Astrocyte (in vitro differentiated cells and primary cell): ENCODE measurements around the gene RAB8B. TPM values are rescaled to one million over a fixed set of nuclear protein-coding genes. Genes with fewer than 3 reads are reported as not detected.
"Not testable (repeated sequence)": the region's sequence is repeated elsewhere in the genome, so short reads cannot be mapped to it uniquely, and the experiment has no call there.

Experiments
- DNase-seq: peaks from one replicate; pipeline ENCODE4 v3.0.0-alpha.2; 2010; ENCODE audit warnings: low read depth
- FAIRE-seq: peaks from 2 replicates; lab custom pipeline; 2011; peaks lifted over from hg19 to GRCh38; lab: Jason Lieb, UNC
- H2AFZ ChIP-seq: 2 replicates; pipeline ENCODE4 v1.6.0; 2012; ENCODE audit warnings: low read depth, low read length, inconsistent platforms
- H3K27ac ChIP-seq: 2 replicates; pipeline ENCODE4 v1.5.1; 2011; ENCODE audit warnings: low read depth, low read length, inconsistent platforms
- H3K27me3 ChIP-seq: 2 replicates; pipeline ENCODE4 v1.6.0; 2011; ENCODE audit warnings: low read length, inconsistent platforms; ENCODE audit not compliant: insufficient read depth
- H3K36me3 ChIP-seq: 2 replicates; pipeline ENCODE4 v1.5.1; 2011; ENCODE audit warnings: low read length, inconsistent platforms; ENCODE audit not compliant: insufficient read depth
- H3K4me1 ChIP-seq: 2 replicates; pipeline ENCODE4 v1.5.1; 2011; ENCODE audit warnings: low read length, inconsistent platforms; ENCODE audit not compliant: insufficient read depth
- H3K4me2 ChIP-seq: 2 replicates; pipeline ENCODE4 v1.6.0; 2012; ENCODE audit warnings: low read length, inconsistent platforms
- H3K4me3 ChIP-seq: 2 replicates; pipeline ENCODE4 v1.5.1; 2011; ENCODE audit warnings: low read depth, mild to moderate bottlenecking, low read length, inconsistent platforms; ENCODE audit not compliant: insufficient read depth
- H3K79me2 ChIP-seq: 2 replicates; pipeline ENCODE4 v1.6.0; 2012; ENCODE audit warnings: mild to moderate bottlenecking, low read length, inconsistent platforms; ENCODE audit not compliant: insufficient read depth
- H3K9ac ChIP-seq: 2 replicates; pipeline ENCODE4 v1.6.0; 2012; ENCODE audit warnings: mild to moderate bottlenecking, low read length, inconsistent platforms
- H3K9me3 ChIP-seq: 2 replicates; pipeline ENCODE4 v1.5.1; 2012; ENCODE audit warnings: low read depth, mild to moderate bottlenecking, low read length, inconsistent platforms; ENCODE audit not compliant: insufficient read depth
- H4K20me1 ChIP-seq: 2 replicates; pipeline ENCODE4 v1.6.0; 2012; ENCODE audit warnings: low read length, inconsistent platforms; ENCODE audit not compliant: insufficient read depth
- H3K27ac Mint-ChIP-seq: one replicate; pipeline ENCODE4 v1.8.0; 2021; ENCODE audit warnings: mild to moderate bottlenecking, mixed read lengths; ENCODE audit not compliant: unreplicated experiment
- H3K27me3 Mint-ChIP-seq: one replicate; pipeline ENCODE4 v1.8.0; 2021; ENCODE audit warnings: low read depth, mixed read lengths; ENCODE audit not compliant: unreplicated experiment
- H3K36me3 Mint-ChIP-seq: one replicate; pipeline ENCODE4 v1.8.0; 2021; ENCODE audit warnings: low read depth, mixed read lengths; ENCODE audit not compliant: unreplicated experiment
- H3K4me1 Mint-ChIP-seq: one replicate; pipeline ENCODE4 v1.8.0; 2021; ENCODE audit warnings: low read depth, mixed read lengths; ENCODE audit not compliant: unreplicated experiment
- H3K4me3 Mint-ChIP-seq: one replicate; pipeline ENCODE4 v1.8.0; 2021; ENCODE audit warnings: mild to moderate bottlenecking, moderate library complexity, mixed read lengths; ENCODE audit not compliant: unreplicated experiment
- H3K9me3 Mint-ChIP-seq: one replicate; pipeline ENCODE4 v1.8.0; 2021; ENCODE audit warnings: mild to moderate bottlenecking, mixed read lengths; ENCODE audit not compliant: unreplicated experiment
- EZH2 ChIP-seq: IDR thresholded peaks from 2 replicates; pipeline ENCODE4 v1.6.1; 2012; ENCODE audit warnings: mild to moderate bottlenecking, low read length, inconsistent platforms; ENCODE audit not compliant: insufficient read depth
- total RNA-seq: library from RNA; stranded (reverse); gene quantifications from 2 replicates; pipeline ENCODE4 v1.2.1, GENCODE V29; 2021
- TF ChIP-seq, protein P1 (sequence below): IDR thresholded peaks from 2 replicates; pipeline ENCODE4 v1.5.1; 2011; ENCODE audit warnings: low read depth, mild to moderate bottlenecking, inconsistent platforms, low read length, moderate library complexity; ENCODE audit not compliant: insufficient read depth

Gene RAB8B
- total RNA-seq, 1 donor from 2014 or later, result 49.3 TPM

GRCh38 chr15:63202861-63203260 lies 13.5 kb downstream of the RAB8B start:
- peaks cover 19% of the 10 kb centered on the region for H4K20me1 ChIP-seq
- H3K4me1 Mint-ChIP-seq, result peaks cover 51% of the 10 kb centered on the region
- no peak for TF ChIP-seq EZH2
- TF ChIP-seq, protein P1, sequence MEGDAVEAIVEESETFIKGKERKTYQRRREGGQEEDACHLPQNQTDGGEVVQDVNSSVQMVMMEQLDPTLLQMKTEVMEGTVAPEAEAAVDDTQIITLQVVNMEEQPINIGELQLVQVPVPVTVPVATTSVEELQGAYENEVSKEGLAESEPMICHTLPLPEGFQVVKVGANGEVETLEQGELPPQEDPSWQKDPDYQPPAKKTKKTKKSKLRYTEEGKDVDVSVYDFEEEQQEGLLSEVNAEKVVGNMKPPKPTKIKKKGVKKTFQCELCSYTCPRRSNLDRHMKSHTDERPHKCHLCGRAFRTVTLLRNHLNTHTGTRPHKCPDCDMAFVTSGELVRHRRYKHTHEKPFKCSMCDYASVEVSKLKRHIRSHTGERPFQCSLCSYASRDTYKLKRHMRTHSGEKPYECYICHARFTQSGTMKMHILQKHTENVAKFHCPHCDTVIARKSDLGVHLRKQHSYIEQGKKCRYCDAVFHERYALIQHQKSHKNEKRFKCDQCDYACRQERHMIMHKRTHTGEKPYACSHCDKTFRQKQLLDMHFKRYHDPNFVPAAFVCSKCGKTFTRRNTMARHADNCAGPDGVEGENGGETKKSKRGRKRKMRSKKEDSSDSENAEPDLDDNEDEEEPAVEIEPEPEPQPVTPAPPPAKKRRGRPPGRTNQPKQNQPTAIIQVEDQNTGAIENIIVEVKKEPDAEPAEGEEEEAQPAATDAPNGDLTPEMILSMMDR, result no peak

GRCh38 chr15:63203451-63204090 lies 14.2 kb downstream of the RAB8B start:
- no peaks in the 10 kb centered on the region for H3K9me3 Mint-ChIP-seq
- Histone ChIP-seq H3K4me1 (peaks cover 22% of the 10 kb centered on the region), H3K4me2 (peak overlapping the region; percentile 43), H3K79me2 (peaks cover 63% of the 10 kb centered on the region), H3K4me3 (no peak overlapping the region), H3K27me3 (no peaks in the 10 kb centered on the region), H3K9me3 (no peaks in the 10 kb centered on the region), H3K9ac (no peak overlapping the region), H4K20me1 (peaks cover 14% of the 10 kb centered on the region), H3K36me3 (no peaks in the 10 kb centered on the region), H3K27ac (peak overlapping the region; percentile 0), H2AFZ (no peak overlapping the region)
- peak overlapping the region; percentile 60 for H3K27ac Mint-ChIP-seq
- FAIRE-seq (no peak), DNase-seq (peak; percentile 63)
- peaks cover 5% of the 10 kb centered on the region for H3K36me3 Mint-ChIP-seq
- H3K4me1 Mint-ChIP-seq, result peaks cover 45% of the 10 kb centered on the region
- H3K4me3 Mint-ChIP-seq, result no peak overlapping the region
- no peaks in the 10 kb centered on the region for H3K27me3 Mint-ChIP-seq
- TF ChIP-seq, protein P1, result no peak

More at GRCh38 chr15:63202861-63203260, 13.5 kb downstream of the RAB8B start:
- Histone ChIP-seq H3K9me3 (no peaks in the 10 kb centered on the region), H3K4me1 (peaks cover 22% of the 10 kb centered on the region), H3K79me2 (peaks cover 62% of the 10 kb centered on the region), H3K4me3 (no peak overlapping the region), H3K9ac (peak overlapping the region; percentile 9), H2AFZ (no peak overlapping the region), H3K27ac (peak overlapping the region; percentile 0), H3K36me3 (no peaks in the 10 kb centered on the region), H3K27me3 (no peaks in the 10 kb centered on the region), H3K4me2 (peak overlapping the region; percentile 36)
- no peaks in the 10 kb centered on the region for H3K9me3 Mint-ChIP-seq
- peaks cover 5% of the 10 kb centered on the region for H3K36me3 Mint-ChIP-seq
- FAIRE-seq, result no peak
- DNase-seq, result no peak
- H3K4me3 Mint-ChIP-seq, result peak overlapping the region; percentile 47
- H3K27me3 Mint-ChIP-seq, result no peaks in the 10 kb centered on the region
- peak overlapping the region; percentile 60 for H3K27ac Mint-ChIP-seq

DNA sequence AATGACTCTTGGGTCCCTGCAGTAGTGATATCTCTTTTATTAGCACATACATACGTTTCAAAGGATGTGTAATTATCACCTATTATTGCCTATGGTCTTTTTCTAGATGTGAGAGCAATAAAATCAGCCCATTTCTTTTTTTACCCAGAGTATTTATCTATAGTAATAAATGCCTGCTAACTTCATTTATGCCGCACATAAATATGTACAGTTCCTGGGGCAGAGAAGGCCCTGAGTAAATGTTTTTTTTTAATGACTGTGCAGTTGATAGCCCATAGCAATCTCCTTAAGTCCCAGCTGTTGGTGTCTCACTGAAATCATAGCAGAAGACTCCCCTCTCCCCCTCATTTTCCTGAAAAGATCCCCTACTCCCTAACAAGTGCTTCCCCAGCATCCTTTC lies 16.7 kb downstream of the RAB8B start:
- Histone ChIP-seq H3K4me3 (no peak overlapping the region), H2AFZ (no peak overlapping the region), H3K79me2 (peaks cover 56% of the 10 kb centered on the region), H3K27me3 (no peaks in the 10 kb centered on the region), H3K4me1 (peaks cover 27% of the 10 kb centered on the region), H4K20me1 (peaks cover 14% of the 10 kb centered on the region), H3K27ac (no peak overlapping the region), H3K9ac (no peak overlapping the region), H3K4me2 (no peak overlapping the region), H3K9me3 (no peaks in the 10 kb centered on the region), H3K36me3 (no peaks in the 10 kb centered on the region)
- FAIRE-seq (no peak), DNase-seq (no peak)
- no peaks in the 10 kb centered on the region for H3K9me3 Mint-ChIP-seq
- no peak for TF ChIP-seq EZH2
- TF ChIP-seq, protein P1, result no peak
- H3K27ac Mint-ChIP-seq, result no peak overlapping the region
- peaks cover 5% of the 10 kb centered on the region for H3K36me3 Mint-ChIP-seq
- peaks cover 39% of the 10 kb centered on the region for H3K4me1 Mint-ChIP-seq
- no peaks in the 10 kb centered on the region for H3K27me3 Mint-ChIP-seq
- H3K4me3 Mint-ChIP-seq, result no peak overlapping the region

- FAIRE-seq, H3K36me3 Mint-ChIP-seq, H3K9me3 ChIP-seq, H3K9me3 Mint-ChIP-seq, H3K27ac ChIP-seq, H3K27ac Mint-ChIP-seq, H3K27me3 Mint-ChIP-seq, DNase-seq, H3K4me3 ChIP-seq, H3K36me3 ChIP-seq, H2AFZ ChIP-seq, H3K4me2 ChIP-seq, H3K9ac ChIP-seq, H3K27me3 ChIP-seq, H3K4me3 Mint-ChIP-seq: not testable (repeated sequence)
- Histone ChIP-seq H4K20me1 (peaks cover 17% of the 10 kb centered on the region), H3K4me1 (peaks cover 27% of the 10 kb centered on the region), H3K79me2 (peaks cover 54% of the 10 kb centered on the region)
- peaks cover 42% of the 10 kb centered on the region for H3K4me1 Mint-ChIP-seq
These were observed 19.4 kb downstream of the RAB8B start for GRCh38 chr15:63208824-63209223.
